ENCODE data around the gene E4F1.

- TF ChIP-seq EZH2 (IDR thresholded peaks at IDR 0.05; ENCODE audit: insufficient read depth, poor library complexity, severe bottlenecking) (no peak), EZH2phosphoT487 (IDR thresholded peaks at IDR 0.05; ENCODE audit: insufficient read depth, low read depth) (no peak)
Measured at GRCh38 chr16:2205967-2206313, 17.5 kb upstream of the E4F1 start.
